PFSK-1 (cell line): ENCODE data around the gene SLC39A11.

ENCODE experiments used
- POLR2AphosphoS5 ChIP-seq: IDR thresholded peaks from 2 replicates; pipeline ENCODE4 v1.6.1; 2012; ENCODE audit warnings: low read depth, mild to moderate bottlenecking, control low read depth, low read length, moderate library complexity
- TAF1 ChIP-seq: IDR thresholded peaks from 2 replicates; pipeline ENCODE4 v1.6.1; 2012; ENCODE audit warnings: low read length, control low read depth, borderline replicate concordance; ENCODE audit not compliant: insufficient read depth

DNA sequence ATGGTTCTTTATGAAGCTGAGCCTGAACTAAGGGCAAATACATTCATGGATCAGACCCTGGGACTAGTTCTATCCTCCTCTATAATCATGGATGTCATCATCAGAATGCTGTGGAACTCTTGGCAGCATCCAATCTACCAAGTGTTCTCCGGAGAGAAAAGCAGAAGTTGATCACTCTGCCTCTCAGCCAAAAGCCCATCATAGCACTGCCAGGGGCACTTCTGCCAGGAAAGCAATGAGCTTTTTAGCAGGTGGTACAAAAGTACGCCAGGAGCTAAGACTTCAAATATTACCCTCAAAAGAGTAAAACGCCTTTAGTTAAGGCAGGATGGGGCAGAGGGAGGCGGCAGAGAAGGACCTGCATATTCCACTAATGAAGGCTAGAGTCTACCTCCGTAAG is 279.0 kb downstream of the SLC39A11 start:
- TF ChIP-seq TAF1: no peak
- TF ChIP-seq POLR2AphosphoS5: no peak
